ENCODE data around the gene CTNNA2.
A peak's percentile ranks its signal among the peaks of the same experiment; 100 is the strongest.
"Not testable (repeated sequence)": the region's sequence is repeated elsewhere in the genome, so short reads cannot be mapped to it uniquely, and the experiment has no call there.

CTNNA2 gene

DNA sequence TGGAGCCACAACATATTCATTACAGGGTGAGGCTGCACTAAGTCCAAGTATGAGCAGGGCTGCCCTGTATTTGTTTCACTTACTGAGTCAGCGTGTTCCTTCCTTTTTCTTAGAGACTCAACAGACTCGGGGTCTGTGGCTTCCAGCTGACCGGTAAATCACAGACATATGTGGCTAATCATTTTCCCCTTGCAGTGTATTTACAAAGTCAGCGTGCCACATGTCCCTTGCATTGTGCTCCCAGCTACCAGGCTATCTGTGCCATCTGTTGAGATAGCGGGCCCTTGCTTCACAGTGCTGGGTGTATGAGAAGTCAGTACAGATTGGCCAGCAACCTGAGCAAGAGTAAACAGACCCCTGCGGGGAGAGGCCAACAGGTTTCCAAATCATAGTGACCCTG lies 537.4 kb downstream of the CTNNA2 start:
- DNase-seq, result no peak

- no peak for DNase-seq
These were observed 540.9 kb downstream of the CTNNA2 start for GRCh38 chr2:80053522-80054345.

- no peak for DNase-seq
These were observed 541.5 kb downstream of the CTNNA2 start for GRCh38 chr2:80054346-80054675.

GRCh38 chr2:80057956-80058355 lies 545.1 kb downstream of the CTNNA2 start:
- no peak for DNase-seq

DNA sequence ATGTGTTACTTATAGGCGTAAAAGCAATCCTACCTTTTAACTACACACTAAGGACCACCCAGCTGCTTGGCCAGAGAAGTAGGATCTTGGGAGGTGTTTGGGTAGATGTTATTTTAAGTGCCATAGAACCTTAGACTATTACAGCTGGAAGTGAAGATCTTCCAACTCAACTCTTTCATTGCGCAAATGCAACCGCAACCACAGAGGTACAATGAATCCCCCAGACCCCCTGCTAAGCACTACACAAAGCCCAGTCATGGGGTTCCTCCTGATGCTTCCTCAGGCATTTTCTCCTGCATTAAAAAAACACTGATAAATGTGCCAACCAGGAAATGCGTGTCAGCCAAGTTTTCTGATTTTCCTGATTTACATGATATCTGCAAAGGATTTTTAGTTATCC lies 545.7 kb downstream of the CTNNA2 start:
- DNase-seq, result no peak

DNA sequence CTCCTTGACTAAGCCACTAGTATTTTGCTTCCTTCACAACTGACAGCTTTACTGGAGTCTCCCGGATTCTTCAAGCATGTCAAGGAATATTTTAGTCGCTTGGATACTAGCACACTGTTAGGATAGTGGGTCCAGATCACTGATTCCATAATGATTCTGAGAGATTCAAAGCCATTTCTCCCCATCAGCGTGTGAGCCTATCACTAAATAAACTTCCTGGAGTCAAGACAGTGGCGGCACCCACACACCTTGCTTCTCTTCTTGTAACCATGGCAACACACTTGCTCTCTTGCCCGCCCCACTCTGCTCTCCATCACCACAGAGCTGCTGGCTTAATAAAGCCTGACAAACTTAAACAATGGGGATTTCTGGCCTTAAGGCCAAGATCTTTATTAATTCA lies 546.6 kb downstream of the CTNNA2 start:
- DNase-seq, result no peak

- DNase-seq, result no peak
These were observed 549.0 kb downstream of the CTNNA2 start for GRCh38 chr2:80061881-80062280.

- no peak for DNase-seq
These were observed 549.4 kb downstream of the CTNNA2 start for GRCh38 chr2:80062298-80062697.

GRCh38 chr2:80068038-80068731 lies 555.3 kb downstream of the CTNNA2 start:
- DNase-seq, result no peak

DNA sequence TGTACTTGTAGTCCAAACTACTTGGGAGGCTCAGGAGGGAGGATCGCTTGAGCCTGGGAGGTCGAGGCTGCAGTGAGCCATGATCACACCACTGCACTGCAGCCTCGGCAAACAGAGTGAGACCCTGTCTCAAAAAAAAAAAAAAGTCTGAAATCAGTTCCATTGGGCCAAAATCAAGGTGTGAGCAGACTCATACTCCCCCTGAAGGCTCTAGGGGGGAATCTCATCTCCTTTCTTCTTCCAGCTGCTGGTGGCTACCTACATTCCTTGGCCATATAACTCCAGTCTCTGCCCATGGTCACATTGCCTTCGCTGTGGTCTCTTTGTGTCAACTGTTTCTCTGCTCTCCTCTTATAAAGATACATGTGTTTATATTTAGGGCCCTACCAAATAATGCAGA lies 557.7 kb downstream of the CTNNA2 start:
- DNase-seq, result no peak

DNA sequence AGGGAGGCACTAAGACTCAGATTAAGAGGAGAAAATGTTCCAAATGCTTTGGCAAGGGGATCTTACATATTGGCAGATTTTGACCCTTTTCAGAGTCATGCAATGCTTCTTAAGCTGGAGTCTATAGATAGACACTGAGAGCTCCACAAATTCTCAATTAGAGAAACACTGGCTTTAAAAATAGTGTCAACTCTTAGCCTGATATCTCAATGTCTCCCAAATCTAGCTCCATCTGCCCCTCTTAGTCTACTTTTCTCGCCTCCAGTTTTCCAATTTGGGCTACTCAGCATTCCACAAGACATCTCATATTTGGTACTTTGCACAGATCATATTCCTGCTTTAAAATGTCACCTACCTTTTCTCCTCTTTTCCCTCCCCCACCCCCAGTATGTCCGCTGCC lies 559.1 kb downstream of the CTNNA2 start:
- DNase-seq, result no peak

GRCh38 chr2:80073134-80073561 lies 560.3 kb downstream of the CTNNA2 start:
- peak; percentile 12 to 16 for DNase-seq

- DNase-seq, result no peak
These were observed 561.6 kb downstream of the CTNNA2 start for GRCh38 chr2:80074321-80075070.

DNA sequence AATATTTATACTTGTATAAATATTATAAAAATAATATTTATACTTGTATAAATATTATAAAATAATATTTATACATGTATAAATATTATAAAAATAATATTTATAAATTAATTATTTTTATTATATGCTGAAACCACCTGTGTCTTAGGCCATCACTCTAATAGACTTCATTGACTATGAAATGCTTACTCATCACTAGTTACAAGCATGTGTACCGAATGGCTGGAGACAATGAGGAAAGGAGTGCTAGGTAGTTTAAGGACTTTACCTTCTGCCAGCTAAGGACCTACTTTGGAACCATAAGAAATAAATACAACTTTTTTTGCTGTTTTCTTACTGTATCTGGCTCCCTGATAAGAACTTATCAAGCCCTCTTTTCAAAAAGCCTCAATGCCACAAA lies 562.9 kb downstream of the CTNNA2 start:
- no peak for DNase-seq

DNA sequence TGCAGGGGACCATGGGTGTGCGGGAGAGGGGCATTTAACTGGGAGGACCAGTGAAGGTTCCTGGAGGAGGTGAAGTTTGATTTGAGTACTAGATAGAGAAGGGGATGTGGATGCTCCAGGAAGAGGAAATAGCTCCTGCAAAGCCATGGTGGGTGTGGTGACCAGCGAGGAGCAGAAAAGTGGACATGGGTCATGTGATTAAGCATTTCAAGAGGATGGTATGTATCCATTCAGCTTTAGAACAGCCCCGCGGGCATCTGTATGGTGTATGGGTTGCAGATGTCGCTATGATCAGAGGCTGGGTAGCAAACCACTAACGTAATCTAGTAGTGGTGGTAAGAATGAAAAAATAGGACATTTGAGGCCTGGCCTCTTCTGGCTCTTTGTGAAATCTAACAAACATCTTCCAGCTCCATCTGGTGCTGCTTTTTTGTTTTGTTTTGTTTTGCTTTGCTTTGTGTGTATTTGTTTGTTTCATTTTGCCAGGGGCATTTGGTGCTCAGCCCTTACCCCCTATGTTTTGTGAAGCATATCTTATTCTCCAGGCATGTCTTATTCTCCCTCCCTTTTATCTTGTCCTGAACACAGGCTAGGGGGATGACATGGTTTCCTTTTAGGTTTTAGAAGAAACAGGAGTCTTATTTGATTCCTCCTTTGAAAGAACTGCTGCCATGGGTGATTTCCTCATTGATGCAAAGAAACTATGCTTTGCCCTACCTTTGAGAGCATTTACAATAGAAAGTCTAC lies 565.6 kb downstream of the CTNNA2 start:
- DNase-seq, result no peak

DNA sequence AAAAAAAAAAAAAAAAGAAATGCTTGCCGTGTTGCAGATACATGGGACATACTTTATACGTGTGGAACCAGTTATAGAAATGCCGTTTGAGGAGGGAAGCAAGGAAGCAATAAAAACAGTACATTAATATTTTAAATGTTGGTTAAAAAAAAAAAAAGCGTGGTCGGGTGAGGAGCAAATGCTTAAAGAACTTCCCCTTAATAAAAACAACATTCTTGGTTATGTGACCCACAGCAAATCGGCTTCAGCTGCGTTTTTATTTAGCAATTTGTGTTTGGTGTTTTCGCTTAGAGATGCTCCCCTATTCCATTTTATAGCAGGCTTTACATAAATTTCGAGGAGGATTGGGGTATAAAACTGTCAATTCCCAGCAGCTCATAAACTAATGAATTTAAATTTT lies 568.1 kb downstream of the CTNNA2 start:
- DNase-seq, result no peak

GRCh38 chr2:80086831-80087230 lies 574.0 kb downstream of the CTNNA2 start:
- DNase-seq, result no peak

DNA sequence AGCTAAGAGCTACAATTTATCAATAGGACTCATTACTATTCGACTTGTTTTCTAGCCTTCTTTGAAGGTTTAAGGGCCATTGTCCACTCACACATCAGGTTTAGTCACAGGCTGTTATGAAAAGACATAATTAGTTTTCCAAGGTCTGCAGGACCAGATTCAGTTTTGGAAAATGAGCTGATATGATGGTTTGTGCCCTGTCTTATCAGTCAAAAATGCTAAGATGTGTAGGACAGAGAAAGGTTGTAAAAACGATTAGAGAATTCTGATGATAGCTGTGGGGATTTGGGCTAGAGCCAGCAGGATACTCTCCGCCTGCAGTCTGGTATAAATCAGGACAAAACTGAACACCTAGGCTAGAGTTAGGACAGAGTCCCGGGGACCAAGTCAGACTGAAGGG lies 578.4 kb downstream of the CTNNA2 start:
- DNase-seq, result no peak

- DNase-seq, result no peak
These were observed 579.6 kb downstream of the CTNNA2 start for GRCh38 chr2:80092474-80092873.

DNA sequence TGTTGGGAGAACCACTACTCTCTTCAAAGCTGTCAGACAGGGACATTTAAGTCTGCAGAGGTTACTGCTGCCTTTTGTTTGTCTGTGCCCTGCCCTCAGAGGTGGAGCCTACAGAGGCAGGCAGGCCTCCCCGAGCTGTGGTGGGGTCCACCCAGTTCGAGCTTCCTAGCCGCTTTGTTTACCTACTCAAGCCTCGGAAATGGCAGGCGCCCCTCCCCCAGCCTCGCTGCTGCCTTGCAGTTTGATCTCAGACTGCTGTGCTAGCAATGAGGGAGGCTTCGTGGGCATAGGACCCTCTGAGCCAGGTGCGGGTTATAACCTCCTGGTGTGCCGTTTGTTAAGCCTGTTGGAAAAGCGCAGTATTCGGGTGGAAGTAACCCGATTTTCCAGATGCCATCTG lies 585.7 kb downstream of the CTNNA2 start:
- DNase-seq, result not testable (repeated sequence)

DNA sequence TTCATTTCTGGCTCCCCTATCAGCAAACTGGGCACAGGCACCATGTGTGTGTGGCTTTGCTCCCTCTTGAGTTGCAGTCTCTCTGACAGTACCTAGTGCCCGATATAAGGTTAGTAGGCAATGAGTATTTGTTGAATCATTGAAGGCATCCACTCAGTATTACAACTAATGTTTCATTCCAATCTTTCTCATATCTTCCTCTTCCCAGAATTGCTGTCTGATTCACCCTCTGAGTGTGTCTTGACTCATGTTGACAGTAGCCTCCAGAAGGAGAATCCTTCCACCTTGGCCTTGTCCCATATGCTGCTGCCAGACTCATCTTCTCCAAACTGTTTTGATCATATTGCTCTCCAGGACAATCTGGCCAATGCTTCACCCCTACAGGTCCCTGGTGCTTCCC lies 589.2 kb downstream of the CTNNA2 start:
- DNase-seq, result no peak

DNA sequence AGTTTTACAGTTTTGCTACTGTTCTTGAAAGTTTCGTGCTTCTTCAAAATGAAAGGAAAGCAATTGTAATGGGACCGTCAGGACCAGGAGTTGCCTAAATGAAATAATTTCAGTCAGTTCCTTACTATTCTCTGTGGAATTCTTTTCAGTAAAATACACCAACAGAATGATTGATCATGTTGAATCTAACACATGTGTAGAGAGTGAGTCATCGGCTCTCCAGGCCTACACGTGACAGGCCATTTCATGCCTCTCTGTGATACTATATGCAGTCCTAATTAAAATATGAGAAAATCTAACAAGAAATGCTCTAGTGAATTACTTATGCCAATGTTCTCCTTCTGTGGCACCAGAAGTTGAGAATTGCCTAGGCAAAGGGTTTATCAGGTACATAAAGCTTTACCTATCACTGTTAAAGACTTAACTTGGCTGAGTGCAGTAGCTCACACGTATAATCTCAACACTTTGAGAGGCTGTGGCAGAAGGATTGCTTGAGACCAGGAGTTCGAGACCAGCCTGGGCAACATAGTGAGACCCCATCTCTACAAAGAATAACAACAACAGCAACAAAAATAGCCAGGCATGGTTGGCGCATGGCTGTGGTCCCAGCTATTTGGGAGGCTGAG lies 592.3 kb downstream of the CTNNA2 start:
- no peak for DNase-seq

- no peak for DNase-seq
These were observed 598.3 kb downstream of the CTNNA2 start for GRCh38 chr2:80111185-80111584.
